BJ (cell line): ENCODE measurements around the gene TSHZ2. TPM values are rescaled to one million over a fixed set of nuclear protein-coding genes. Genes with fewer than 3 reads are reported as not detected.

Experiments
- CTCF ChIA-PET: fragments of 350-600 bp; formaldehyde crosslinking; extraction: SDS; loops from one replicate; lab custom pipeline; 2021; ENCODE audit warnings: antibody characterized with exemption, inconsistent platforms; lab: Yijun Ruan, JAX
- POLR2A ChIA-PET: fragments of 300-600 bp; sonication (Branson Sonifier 250); formaldehyde crosslinking; extraction: SDS; loops from one replicate; lab custom pipeline; 2021; ENCODE audit warnings: antibody characterized with exemption; lab: Charles Lee
- DNase-seq: peaks from one replicate; pipeline ENCODE4 v3.0.0-alpha.2; 2011; ENCODE audit warnings: low read depth
- H3K27me3 ChIP-seq: 2 replicates; pipeline ENCODE4 v1.6.0; 2011; ENCODE audit warnings: low read length; ENCODE audit not compliant: control insufficient read depth, insufficient read depth
- H3K36me3 ChIP-seq: 2 replicates; pipeline ENCODE4 v1.5.1; 2011; ENCODE audit warnings: low read length; ENCODE audit not compliant: control insufficient read depth, insufficient read depth
- H3K4me3 ChIP-seq: 2 replicates; pipeline ENCODE4 v1.5.1; 2011; ENCODE audit warnings: low read depth, mild to moderate bottlenecking, control low read depth, low read length
- polyA plus RNA-seq: library from polyadenylated mRNA; depleted of rRNA; stranded (reverse); fragments of >200 nt; gene quantifications from 2 replicates; pipeline ENCODE4 v1.2.3, GENCODE V29; 2011
- TF ChIP-seq, protein P1 (sequence below): IDR thresholded peaks from 2 replicates; pipeline ENCODE4 v1.5.1; 2011; ENCODE audit warnings: low read depth, mild to moderate bottlenecking, control low read depth, inconsistent platforms, low read length, moderate library complexity; ENCODE audit not compliant: insufficient read depth

TSHZ2 gene
- polyA plus RNA-seq, 1 experiment, result not detected

DNA sequence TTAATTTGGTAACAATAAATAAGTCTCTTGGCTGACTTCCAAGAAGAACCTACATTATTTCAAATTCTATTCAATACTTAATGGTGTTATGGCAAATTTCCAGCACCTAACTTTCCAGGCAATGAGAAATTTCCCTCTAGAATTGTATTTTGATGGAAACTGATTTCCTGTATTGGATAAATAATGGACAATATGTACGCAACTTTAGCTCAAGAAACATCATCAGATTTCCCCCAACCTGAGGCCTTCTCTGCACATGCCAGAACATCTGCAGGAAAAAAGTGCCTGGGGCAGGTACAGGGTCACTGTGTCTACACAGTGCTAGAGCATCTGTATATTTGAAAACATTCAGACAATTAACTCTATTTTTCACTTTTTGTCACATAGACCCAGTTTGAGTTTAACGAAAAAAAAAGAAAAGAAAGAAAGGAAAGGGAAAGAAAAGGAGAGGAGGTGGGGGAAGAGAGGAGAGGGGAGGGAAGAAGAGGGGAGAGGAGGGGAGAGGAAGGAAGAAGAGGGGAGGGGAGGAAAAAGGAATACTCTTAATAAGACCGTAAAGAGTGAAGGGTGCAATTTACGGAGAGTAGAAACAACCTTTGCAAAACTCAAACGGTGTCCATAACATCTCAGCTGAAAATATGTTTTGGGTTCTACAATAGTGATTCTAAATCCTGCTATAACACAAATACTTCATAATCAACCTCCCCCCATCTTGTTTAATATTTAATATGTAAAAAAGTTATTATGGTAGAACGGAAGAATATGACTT, 130.0 kb downstream of the TSHZ2 start:
- Histone ChIP-seq H3K4me3 (no peak overlapping the region), H3K36me3 (no peaks in the 10 kb centered on the region), H3K27me3 (no peaks in the 10 kb centered on the region)
- TF ChIP-seq, protein P1, sequence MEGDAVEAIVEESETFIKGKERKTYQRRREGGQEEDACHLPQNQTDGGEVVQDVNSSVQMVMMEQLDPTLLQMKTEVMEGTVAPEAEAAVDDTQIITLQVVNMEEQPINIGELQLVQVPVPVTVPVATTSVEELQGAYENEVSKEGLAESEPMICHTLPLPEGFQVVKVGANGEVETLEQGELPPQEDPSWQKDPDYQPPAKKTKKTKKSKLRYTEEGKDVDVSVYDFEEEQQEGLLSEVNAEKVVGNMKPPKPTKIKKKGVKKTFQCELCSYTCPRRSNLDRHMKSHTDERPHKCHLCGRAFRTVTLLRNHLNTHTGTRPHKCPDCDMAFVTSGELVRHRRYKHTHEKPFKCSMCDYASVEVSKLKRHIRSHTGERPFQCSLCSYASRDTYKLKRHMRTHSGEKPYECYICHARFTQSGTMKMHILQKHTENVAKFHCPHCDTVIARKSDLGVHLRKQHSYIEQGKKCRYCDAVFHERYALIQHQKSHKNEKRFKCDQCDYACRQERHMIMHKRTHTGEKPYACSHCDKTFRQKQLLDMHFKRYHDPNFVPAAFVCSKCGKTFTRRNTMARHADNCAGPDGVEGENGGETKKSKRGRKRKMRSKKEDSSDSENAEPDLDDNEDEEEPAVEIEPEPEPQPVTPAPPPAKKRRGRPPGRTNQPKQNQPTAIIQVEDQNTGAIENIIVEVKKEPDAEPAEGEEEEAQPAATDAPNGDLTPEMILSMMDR, result no peak
- POLR2A ChIA-PET, result interaction anchor here (0.6 kb wide), 1 partner anchor 954 kb away, joined by 3 read pairs; no protein-coding TSS in a partner anchor
- DNase-seq, result no peak
- CTCF ChIA-PET, result no interaction called here

DNA sequence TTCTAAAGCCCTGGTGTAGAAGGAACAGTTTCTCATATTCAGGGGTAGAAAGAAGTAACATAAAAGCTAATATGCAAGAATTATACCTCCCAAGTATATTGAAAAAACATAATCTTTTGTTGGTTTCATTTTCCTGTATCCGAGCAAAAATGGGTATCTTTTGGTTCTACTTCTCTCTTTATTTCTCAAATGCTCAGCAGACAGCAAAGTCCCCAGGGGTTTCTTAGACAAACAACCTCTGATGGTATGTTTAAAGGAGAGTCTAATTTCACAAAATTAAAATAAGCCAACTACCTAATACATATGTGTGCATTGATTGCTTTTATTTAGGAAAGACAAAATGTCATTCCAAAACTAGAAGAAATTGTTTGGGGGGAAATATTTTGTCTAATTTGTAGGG, 131.0 kb downstream of the TSHZ2 start:
- POLR2A ChIA-PET, result no interaction called here
- Histone ChIP-seq H3K36me3 (no peaks in the 10 kb centered on the region), H3K27me3 (no peaks in the 10 kb centered on the region), H3K4me3 (no peak overlapping the region)
- no peak for DNase-seq
- CTCF ChIA-PET, result no interaction called here
- TF ChIP-seq, protein P1, result no peak

DNA sequence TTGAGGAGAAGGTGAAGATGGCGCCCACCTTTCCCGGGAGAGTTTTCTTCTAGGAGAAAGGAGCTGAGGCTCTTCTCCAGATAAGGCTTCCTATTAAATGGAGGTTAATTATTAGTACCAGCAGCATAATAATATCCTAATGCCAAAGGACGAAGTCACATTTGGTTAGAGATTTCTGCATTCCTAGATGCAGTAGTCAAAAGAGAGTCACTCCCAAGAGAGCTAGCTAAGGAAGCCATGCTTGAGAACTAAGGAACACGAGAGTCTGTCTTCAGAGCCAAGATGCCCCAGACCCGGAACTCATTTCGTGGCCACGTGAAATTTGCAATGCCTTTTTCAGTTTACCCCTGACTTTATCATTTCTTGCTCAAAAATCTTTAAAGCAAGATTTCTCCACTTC, 132.7 kb downstream of the TSHZ2 start:
- TF ChIP-seq, protein P1, result no peak
- no peak for DNase-seq
- Histone ChIP-seq H3K36me3 (no peaks in the 10 kb centered on the region), H3K27me3 (no peaks in the 10 kb centered on the region), H3K4me3 (no peak overlapping the region)
- ChIA-PET CTCF (no interaction called here), POLR2A (no interaction called here)

DNA sequence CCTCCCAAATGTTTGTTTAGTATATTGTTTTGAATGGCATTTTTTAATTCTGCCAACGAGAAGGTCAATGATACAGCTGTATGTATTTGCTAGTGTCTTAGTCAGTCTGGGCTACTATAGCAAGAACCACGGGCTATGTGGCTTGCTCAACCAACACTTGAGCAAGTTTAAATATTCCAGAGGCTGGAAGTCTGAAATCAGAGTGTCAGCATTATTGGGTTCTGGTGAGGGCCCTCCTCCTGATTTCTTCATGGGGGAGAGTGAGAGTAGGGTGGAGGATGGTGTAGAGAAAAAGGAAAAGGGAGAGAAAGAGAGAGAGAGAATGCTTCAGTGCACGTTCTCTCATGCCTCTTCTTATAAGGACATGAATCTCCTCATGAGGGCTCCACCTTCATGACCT, 144.6 kb downstream of the TSHZ2 start:
- H3K27me3 ChIP-seq, result no peaks in the 10 kb centered on the region
- DNase-seq, result no peak
- POLR2A ChIA-PET, result no interaction called here
- no peaks in the 10 kb centered on the region for H3K36me3 ChIP-seq
- H3K4me3 ChIP-seq, result no peak overlapping the region
- CTCF ChIA-PET, result no interaction called here
- TF ChIP-seq, protein P1, result no peak

DNA sequence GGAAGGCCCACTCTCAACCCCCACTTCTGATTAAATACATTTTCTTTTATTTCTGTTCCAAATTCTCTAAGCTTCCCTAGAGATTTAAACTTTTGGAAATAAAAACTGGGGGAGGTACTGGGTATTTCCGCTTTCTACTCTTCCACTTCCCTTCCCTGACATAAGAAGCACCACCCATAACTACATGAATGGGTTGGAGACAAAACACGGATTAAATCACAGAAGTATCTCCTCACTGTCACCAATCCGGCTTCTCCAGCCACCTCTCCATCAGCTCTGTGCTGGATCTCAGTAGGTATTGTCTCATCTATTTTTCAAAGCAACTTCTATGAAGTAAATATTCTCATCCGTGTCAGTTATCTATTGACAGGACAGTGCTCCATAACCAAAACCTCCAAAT, 150.7 kb downstream of the TSHZ2 start:
- no peak for DNase-seq
- TF ChIP-seq, protein P1, result no peak
- no peaks in the 10 kb centered on the region for H3K27me3 ChIP-seq
- CTCF ChIA-PET, result no interaction called here
- H3K4me3 ChIP-seq, result no peak overlapping the region
- POLR2A ChIA-PET, result no interaction called here
- no peaks in the 10 kb centered on the region for H3K36me3 ChIP-seq
